ENCODE data around the gene GOLGA2. TPM values are rescaled to one million over a fixed set of nuclear protein-coding genes. Genes with fewer than 3 reads are reported as not detected.

GOLGA2 gene
- 93.2 TPM for polyA plus RNA-seq (ENCODE audit: insufficient read length)

DNA sequence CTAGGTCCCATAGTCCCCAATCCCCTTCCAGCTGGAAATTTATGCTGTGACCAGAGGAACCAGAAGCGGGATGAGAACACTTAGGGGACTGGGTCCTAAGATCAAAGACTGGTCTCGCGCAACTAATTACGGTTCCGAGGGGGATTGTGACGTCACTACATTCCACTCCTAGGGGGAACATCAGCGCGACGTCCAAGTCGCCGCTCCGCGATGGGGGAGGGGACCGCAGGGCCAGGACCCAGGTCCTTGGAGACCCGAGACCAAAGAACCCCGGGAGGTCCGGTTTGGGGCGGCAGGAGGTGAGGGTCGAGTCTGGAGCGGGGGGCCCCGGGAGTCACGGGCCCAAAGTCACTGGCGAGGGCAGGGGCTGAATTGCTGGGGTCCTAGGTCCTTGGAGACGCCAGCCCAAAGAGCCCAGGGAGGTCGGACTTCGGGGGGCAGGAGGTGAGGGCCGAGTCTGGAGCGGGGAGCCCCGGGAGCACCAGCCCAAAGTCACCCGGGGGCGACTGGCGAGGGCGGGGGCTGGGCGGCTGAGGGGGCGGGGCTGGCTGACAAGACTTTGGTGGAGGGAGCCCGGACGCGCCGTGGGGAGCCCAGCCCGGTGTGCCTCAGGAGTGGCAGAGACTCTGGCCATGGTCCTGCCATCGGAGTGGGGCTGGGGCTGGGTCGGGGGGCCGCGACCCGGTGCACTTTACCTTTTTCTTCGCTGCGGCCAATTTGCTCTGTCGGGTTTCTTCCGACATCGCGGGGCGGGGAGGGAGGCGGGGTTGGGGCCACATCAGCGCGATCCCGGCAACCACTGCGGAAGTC is at the start of gene GOLGA2:
GOLGA2 (minus strand) TSS at position 810 of the 810 bp plus-strand sequence; CDS start at position 779, 31 bp downstream.
- DNase-seq (ENCODE audit: low read depth) = no peak

- DNase-seq (ENCODE audit: low read depth) = no peak
Measured at GRCh38 chr9:128324401-128324800, 48.6 kb upstream of the GOLGA2 start.

DNA sequence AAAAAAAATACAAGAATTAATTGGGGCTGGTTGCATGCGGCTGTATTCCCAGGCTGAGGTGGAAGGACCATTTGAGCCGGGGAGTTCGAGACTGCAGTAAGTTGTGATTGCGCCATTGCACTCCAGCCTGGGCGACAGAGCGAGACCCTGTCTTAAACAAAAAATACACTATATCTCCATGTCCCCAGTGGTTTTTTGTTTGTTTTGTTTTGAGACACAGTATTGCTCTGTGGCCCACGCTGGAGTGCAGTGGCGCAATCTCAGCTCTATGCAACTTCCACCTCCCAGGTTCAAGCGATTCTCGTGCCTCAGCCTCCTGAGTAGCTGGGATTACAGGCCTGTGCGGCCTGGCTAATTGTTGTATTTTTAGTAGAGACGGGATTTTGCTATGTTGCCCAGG is 48.0 kb upstream of the GOLGA2 start:
- no peak for DNase-seq (ENCODE audit: low read depth)

DNA sequence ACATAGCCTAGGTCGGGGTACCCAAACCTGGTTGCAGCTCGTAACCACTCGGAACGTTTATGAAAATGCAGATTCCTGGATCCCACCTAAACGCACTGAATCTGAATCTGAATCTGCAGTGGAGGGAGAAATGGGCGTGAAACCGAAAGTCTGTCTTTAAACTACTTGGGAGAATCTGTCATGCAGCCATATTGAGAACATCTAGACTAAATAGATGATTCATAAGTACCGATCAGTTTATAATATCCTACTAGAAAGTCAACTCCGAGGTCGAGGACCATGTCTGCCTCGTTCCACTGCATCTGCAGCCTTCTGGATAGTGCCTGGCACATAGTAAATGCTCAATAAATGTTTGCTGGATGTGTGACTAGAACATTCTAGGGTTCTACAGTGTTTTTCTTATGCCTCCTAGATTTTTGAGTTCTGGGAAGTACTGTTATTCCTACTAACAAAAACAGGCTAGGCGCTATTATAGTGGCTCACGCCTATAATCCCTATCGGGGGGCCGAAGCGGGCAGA is 47.5 kb upstream of the GOLGA2 start:
- no peak for DNase-seq (ENCODE audit: low read depth)

DNA sequence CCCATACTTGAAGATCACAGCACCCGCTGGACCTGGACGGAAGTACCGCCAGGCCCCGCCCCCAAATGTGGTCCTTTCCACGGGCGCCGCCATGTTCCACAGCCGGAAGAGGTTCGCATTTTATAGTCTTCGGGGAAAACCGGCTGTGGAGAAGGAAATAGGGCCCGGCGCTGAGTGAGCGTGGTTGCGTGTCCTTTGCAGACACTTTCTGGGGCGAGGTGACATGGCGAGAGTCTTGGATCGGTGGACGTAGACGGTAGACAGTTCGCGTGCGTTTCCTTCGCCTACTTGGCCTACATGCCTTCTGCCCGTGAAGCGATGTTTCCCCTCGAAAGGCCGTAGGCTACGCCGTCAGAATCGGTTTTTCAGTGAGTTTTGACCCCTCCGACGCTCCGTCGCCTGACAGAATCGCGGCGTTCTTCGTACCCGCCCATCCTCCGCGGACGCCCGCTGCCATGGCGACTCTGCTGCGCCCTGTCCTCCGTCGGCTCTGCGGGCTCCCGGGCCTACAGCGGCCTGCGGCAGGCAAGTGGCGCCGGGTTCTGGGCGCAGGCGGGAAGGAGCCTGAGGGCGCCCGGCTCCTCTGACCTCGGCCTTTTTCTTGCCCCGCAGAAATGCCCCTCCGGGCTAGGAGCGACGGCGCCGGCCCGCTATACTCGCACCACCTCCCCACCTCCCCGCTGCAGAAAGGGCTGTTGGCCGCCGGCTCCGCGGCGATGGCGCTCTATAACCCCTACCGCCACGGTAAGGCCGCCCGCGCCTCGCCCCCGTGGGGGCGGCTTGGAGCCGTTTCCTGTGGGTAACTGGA is 46.8 kb upstream of the GOLGA2 start, which contains the start of the genes COQ4 and TRUB2:
COQ4 (plus strand) TSS at position 436 of the 808 bp plus-strand sequence; CDS start at position 456, 20 bp downstream.
TRUB2 (minus strand) TSS at position 44 of the 808 bp plus-strand sequence; CDS start at position 5, 39 bp downstream.
- peak; percentile 86 for DNase-seq (ENCODE audit: low read depth)

DNA sequence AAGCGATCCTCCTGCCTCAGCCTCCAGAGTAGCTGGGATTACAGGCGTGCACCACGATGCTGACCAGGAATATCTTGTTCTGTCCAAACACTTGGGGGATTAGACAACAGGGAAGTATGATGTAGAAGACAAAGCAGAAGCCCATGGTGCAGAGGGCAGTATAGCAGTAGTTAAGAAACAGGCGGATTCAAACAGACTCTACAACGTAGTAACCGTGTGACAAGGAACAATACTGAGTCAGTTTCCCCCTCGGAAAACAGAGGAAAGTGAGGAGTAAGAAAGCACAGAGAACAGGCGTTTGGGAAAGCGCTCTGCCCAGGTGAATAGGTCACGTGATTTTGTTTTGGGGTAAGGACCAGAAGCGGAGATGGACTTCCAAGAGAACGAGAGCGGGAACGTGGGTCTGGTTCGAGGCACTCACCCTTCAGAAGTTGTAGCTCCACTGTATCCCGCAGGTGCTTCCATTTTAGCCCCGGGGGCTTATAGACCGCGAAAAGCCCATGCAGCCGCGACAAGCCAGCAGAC is 46.1 kb upstream of the GOLGA2 start:
- DNase-seq (ENCODE audit: low read depth) = no peak

- no peak for DNase-seq (ENCODE audit: low read depth)
Measured at GRCh38 chr9:128321343-128321742, 45.5 kb upstream of the GOLGA2 start.

DNA sequence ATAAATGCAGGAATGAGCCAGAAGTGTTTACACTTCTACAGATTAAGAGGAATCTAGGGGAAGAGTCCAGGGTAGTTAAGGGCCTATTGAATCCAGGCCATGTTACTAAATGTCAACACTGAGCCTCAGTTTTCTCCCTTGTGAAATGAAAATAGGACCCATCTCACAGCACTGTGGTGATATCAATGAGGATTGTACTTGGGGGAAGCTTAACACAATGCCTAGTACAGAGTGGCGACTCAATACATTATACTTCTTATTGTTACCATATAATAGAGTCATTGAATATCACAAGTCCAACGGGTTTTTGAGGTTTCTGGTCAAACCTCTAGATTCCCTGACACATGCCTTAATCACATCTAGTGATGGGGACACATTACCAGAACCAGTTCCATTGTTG is 41.8 kb upstream of the GOLGA2 start:
- DNase-seq (ENCODE audit: low read depth) = no peak

DNA sequence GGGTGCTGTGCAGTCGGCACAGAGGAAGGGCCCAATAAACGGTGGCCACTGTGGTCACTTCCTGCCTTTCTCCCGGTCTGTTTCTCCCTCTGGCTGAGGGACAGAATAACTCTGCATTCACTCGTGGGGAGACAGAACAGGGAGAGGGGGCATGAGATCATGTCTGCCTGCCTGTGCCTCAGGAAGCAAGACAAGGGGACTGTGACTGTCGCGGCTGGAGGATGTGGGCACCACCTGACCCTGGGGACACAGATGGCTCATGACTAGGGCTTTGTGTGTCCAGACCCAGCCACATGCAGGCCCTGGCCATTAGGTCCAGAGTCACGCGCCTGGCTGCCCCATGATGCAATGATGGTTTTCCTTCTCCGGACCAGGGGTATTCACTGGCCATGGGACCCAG is 40.6 kb upstream of the GOLGA2 start:
- DNase-seq (ENCODE audit: low read depth) = no peak

- DNase-seq (ENCODE audit: low read depth) = no peak
Measured at GRCh38 chr9:128314697-128315096, 38.9 kb upstream of the GOLGA2 start.

GRCh38 chr9:128310461-128310860 is 34.7 kb upstream of the GOLGA2 start:
- DNase-seq (ENCODE audit: low read depth) = no peak

DNA sequence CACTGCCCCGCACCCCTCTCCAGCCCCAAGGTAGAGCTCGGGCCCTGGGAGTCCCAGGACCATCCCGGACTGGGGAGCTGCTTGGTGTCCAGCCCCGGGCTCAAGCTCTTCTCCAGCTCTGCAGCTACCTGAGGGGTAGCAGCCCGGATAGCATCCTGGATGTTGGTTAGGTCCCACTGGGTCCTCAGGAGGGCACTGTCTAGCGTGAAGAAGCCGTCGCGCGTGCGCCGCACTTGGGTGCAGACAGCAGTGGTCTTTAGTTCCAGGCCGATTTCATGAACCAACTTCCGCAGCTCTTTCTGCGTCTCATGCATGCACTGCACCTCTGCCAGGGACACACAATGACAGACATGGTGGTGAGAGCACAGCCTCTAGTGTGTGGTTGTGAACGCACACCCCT is 33.7 kb upstream of the GOLGA2 start:
- DNase-seq (ENCODE audit: low read depth) = no peak

- DNase-seq (ENCODE audit: low read depth) = no peak
Measured at GRCh38 chr9:128304971-128305288, 29.1 kb upstream of the GOLGA2 start.

DNA sequence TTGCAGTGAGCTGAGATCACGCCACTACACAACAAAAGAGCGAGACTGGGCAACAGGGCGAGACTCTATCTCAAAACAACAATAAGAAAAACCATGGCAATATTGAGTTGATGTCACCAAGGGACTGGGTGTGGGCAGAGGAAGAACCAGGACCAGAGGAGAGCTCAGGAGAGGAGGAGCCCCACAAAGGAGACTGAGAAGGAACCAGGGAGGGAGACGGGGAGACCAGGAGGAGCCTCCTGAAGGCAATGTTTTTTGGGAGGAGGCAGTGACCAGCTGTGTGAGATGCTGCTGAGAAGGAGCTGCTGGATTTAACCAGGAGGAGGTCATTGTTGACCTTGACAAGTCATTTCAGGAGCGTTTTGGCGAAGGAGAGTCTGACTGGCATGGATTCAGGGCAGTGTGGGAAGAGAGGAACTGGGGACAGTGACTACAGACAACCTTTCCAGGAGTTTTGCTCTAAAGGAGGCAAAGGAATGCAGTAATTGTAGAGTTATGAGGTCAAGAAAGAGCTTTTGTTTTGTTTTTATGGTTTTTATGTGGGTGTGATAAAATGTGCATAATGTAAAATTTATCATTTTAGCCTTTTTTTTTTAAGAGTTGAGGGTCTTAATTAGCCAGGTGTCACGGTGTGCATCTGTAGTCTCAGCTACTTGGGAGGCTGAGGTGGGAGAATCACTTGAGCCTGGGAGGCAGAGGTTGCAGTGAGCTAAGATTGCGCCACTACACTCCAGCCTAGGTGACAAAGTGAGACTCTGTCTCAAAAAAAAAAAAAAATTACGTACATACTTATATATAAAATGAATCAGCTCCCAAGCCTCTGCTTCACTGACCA is 28.5 kb upstream of the GOLGA2 start:
- no peak for DNase-seq (ENCODE audit: low read depth)

DNA sequence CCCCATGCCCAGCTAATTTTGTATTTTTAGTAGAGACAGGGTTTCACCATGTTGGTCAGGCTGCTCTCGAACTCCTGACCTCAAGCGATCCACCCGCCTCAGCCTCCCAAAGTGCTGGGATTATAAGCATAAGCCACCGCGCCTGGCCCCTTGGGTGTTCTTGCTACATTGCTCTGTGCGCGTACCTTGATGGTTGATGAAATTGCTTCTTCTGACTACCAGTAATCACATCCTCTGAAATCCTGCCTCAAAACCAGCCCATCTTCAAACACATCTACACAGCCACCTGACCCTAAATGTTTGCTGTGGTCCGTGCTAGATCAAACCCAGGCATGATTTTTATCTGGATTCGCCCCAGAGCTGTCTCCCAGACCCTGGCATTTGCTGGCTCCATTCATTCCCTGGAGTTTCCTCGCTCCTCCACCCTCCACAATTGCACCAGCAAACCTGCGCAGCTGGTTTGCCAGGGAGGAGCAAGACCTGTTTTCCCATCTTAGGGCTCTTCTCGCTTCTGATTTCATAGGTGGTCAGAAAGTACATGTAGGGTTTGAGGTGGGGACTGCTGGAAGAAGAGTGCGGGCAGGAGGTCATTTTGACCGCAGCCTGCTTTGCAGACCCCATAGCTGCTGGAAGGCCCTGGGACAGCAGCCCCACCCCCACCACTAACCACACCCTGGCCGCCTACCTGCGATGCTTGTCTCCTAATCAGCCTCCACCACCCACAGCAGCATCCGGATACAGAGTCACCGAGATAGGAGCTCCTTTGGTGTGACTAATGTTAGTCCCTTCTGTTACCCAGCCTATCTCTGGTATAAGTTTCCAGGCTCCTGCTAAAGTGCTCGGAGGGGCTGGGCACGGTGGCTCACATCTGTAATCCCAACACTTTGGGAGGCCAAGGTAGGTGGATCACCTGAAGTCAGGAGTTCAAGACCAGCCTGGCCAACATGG is 23.0 kb upstream of the GOLGA2 start:
- no peak for DNase-seq (ENCODE audit: low read depth)

DNA sequence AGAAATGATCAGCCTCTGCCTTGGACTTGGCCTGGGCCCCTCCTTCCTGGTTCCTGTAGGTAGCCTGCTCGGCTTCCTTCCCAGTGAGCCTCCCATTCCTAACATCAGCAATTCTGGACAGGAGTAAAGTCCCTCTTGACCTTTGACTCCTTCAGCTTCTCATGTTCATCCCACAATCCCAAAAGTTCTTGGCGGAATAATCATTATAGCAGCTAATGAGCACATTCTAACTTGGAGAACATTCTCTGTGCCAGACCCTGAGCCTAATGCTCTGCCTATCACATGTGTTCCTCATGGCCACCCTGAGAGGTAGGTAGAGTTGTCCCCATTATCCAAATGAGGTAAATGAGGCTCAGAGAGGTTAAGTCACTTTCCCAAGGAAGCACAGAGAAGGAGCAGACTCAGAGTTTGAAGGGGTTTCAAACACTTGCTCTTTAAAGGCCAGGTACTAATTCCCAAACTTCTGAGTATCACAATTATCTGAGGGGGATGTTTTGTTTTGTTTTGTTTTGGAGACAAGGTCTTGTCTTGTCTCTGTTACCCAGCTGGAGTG is 21.5 kb upstream of the GOLGA2 start:
- DNase-seq (ENCODE audit: low read depth) = no peak

GRCh38 chr9:128296340-128297220 is 20.8 kb upstream of the GOLGA2 start:
- DNase-seq (ENCODE audit: low read depth) = no peak

DNA sequence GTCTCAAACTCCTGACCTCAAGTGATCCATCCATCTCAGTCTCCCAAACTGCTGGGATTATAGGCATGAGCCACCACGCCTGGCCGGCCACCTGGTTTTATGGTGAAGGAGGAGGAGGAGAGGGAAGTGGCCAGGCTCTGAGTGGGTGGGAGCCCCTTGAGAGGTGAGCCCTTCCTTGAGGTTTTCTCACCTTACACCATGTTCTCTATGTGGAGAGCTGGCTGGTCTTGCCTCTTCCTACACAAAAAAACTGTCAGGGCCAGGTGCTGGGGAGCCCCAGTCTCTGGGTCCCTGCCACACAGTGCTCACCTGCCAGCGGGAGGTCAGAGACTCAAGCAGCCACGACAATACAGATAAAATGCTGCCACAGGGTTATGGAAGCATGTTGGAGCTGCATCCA is 18.3 kb upstream of the GOLGA2 start:
- DNase-seq (ENCODE audit: low read depth) = no peak

GRCh38 chr9:128293091-128293490 is 17.3 kb upstream of the GOLGA2 start:
- no peak for DNase-seq (ENCODE audit: low read depth)

Data from forelimb muscle (tissue), 1 donor.